DOHH2 (cell line): ENCODE data around the gene FXYD6.

Source experiments
- H3F3A ChIP-seq: fragments of 200-600 bp; sonication (generic), shearing (Covaris generic); 2 replicates; pipeline ENCODE4 v1.6.0; 2016; ENCODE audit warnings: antibody characterized with exemption, mild to moderate bottlenecking; ENCODE audit not compliant: control insufficient read depth, insufficient read depth
- H3K27ac ChIP-seq: fragments of 200-600 bp; sonication (generic); 2 replicates; pipeline ENCODE4 v1.5.1; 2014; ENCODE audit warnings: low read depth, mild to moderate bottlenecking, low read length, moderate library complexity
- H3K27me3 ChIP-seq: fragments of 200-600 bp; sonication (generic); 2 replicates; pipeline ENCODE4 v1.6.1; 2014; ENCODE audit warnings: mild to moderate bottlenecking, low read length, mixed read lengths; ENCODE audit not compliant: control insufficient read depth
- H3K36me3 ChIP-seq: fragments of 200-600 bp; sonication (generic); 2 replicates; pipeline ENCODE4 v1.6.1; 2014; ENCODE audit warnings: mild to moderate bottlenecking, low read length, moderate library complexity, mixed read lengths; ENCODE audit not compliant: control insufficient read depth
- H3K4me1 ChIP-seq: fragments of 200-600 bp; sonication (generic); 2 replicates; pipeline ENCODE4 v1.6.1; 2014; ENCODE audit warnings: mild to moderate bottlenecking, low read length, mixed read lengths; ENCODE audit not compliant: control insufficient read depth
- H3K4me2 ChIP-seq: fragments of 200-600 bp; sonication (generic); 2 replicates; pipeline ENCODE4 v1.6.0; 2014; ENCODE audit warnings: mild to moderate bottlenecking, low read length, moderate library complexity
- H3K4me3 ChIP-seq: fragments of 200-600 bp; sonication (generic); 2 replicates; pipeline ENCODE4 v1.5.1; 2014; ENCODE audit warnings: mild to moderate bottlenecking, low read length, mixed read lengths
- H3K79me2 ChIP-seq: fragments of 200-600 bp; sonication (generic); 2 replicates; pipeline ENCODE4 v1.6.1; 2014; ENCODE audit warnings: mild to moderate bottlenecking, low read length, mixed read lengths; ENCODE audit not compliant: control insufficient read depth
- H3K9me2 ChIP-seq: fragments of 200-600 bp; sonication (generic); replicated peaks from 2 replicates; pipeline ENCODE4 v1.6.1; 2014; ENCODE audit warnings: mild to moderate bottlenecking, low read length, mixed read lengths; ENCODE audit not compliant: control insufficient read depth
- H3K9me3 ChIP-seq: fragments of 200-600 bp; sonication (generic); 2 replicates; pipeline ENCODE4 v1.6.1; 2014; ENCODE audit warnings: antibody characterized with exemption, low read length, mixed read lengths; ENCODE audit not compliant: control insufficient read depth, insufficient read depth
- H4K20me1 ChIP-seq: fragments of 200-600 bp; sonication (generic); 2 replicates; pipeline ENCODE4 v1.6.0; 2014; ENCODE audit warnings: low read depth, mild to moderate bottlenecking, antibody characterized with exemption, low read length, moderate library complexity; ENCODE audit not compliant: control insufficient read depth, insufficient read depth
- CTCF ChIP-seq: fragments of 200-600 bp; sonication (generic); IDR thresholded peaks from one replicate; pipeline ENCODE4 v1.5.1; 2014; ENCODE audit warnings: antibody characterized with exemption, mild to moderate bottlenecking, low read depth, low read length; ENCODE audit not compliant: poor library complexity, severe bottlenecking
- EZH2phosphoT487 ChIP-seq: fragments of 200-600 bp; sonication (generic); IDR thresholded peaks from 2 replicates; pipeline ENCODE4 v1.6.1; 2017; ENCODE audit warnings: borderline replicate concordance, mild to moderate bottlenecking, antibody characterized with exemption, low read length, moderate library complexity, mixed read lengths

FXYD6 gene

DNA sequence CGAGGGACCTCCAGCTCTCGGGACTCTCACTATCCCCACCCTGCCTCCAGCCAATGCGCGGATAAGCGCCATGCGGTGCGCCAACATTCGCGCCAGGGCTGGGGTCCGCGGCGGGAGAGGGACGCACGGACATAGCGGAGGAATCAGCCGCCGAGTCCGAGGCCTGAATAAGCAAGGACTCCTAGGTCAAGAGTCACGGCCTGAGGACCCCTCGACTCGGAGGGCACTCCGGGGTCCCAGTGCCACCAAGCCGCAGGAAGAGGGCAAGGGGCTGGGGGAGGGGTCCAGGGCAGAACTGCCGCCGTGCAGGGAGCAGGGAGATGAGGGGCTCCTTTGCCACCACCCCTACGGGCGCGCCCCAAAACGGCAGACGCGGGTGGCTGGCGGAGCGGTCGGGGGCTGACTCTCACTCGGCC lies 80.0 kb downstream of the FXYD6 start:
- TF ChIP-seq CTCF, result no peak
- TF ChIP-seq EZH2phosphoT487, result no peak
- Histone ChIP-seq H3F3A (no peaks in the 10 kb centered on the region), H3K79me2 (no peaks in the 10 kb centered on the region), H3K4me1 (no peaks in the 10 kb centered on the region), H3K27ac (no peak overlapping the region), H3K27me3 (peaks cover 21% of the 10 kb centered on the region), H3K9me3 (no peaks in the 10 kb centered on the region), H3K9me2 (no peaks in the 10 kb centered on the region), H3K4me2 (no peak overlapping the region), H3K36me3 (no peaks in the 10 kb centered on the region), H4K20me1 (no peaks in the 10 kb centered on the region), H3K4me3 (no peak overlapping the region)

- H3K4me1 ChIP-seq, result no peaks in the 10 kb centered on the region
- H3F3A ChIP-seq, result no peaks in the 10 kb centered on the region
- H3K9me3 ChIP-seq, result no peaks in the 10 kb centered on the region
- H3K27ac ChIP-seq, result no peak overlapping the region
- H3K4me2 ChIP-seq, result no peak overlapping the region
- H3K9me2 ChIP-seq, result no peaks in the 10 kb centered on the region
- H3K36me3 ChIP-seq, result no peaks in the 10 kb centered on the region
- no peaks in the 10 kb centered on the region for H3K79me2 ChIP-seq
- H3K27me3 ChIP-seq, result peaks cover 21% of the 10 kb centered on the region
- no peak overlapping the region for H3K4me3 ChIP-seq
- H4K20me1 ChIP-seq, result no peaks in the 10 kb centered on the region
- TF ChIP-seq CTCF (no peak), EZH2phosphoT487 (no peak)
These were observed 80.6 kb downstream of the FXYD6 start for GRCh38 chr11:117795638-117796455.

GRCh38 chr11:117794772-117795629 lies 81.5 kb downstream of the FXYD6 start:
- H3K9me2 ChIP-seq, result no peaks in the 10 kb centered on the region
- H3K36me3 ChIP-seq, result no peaks in the 10 kb centered on the region
- H3K4me1 ChIP-seq, result no peaks in the 10 kb centered on the region
- no peak overlapping the region for H3K4me3 ChIP-seq
- no peaks in the 10 kb centered on the region for H3K79me2 ChIP-seq
- no peaks in the 10 kb centered on the region for H4K20me1 ChIP-seq
- H3K27ac ChIP-seq, result no peak overlapping the region
- peaks cover 15% of the 10 kb centered on the region for H3K27me3 ChIP-seq
- TF ChIP-seq EZH2phosphoT487 (no peak), CTCF (no peak)
- no peaks in the 10 kb centered on the region for H3K9me3 ChIP-seq
- H3F3A ChIP-seq, result no peaks in the 10 kb centered on the region
- H3K4me2 ChIP-seq, result no peak overlapping the region
